Esophagus muscularis mucosa (tissue), 3 donors: Measurements from ENCODE around the gene ADSL.

Experiments used
- POLR2A ChIP-seq: fragments of 450-650 bp; IDR thresholded peaks from one replicate; pipeline ENCODE4 v1.6.1; 2017; ENCODE audit warnings: antibody characterized with exemption, moderate library complexity, mild to moderate bottlenecking, low read depth
- POLR2AphosphoS5 ChIP-seq, 2 donors: sonication (generic); formaldehyde crosslinking; IDR thresholded peaks; one replicate each; pipeline ENCODE4 v1.6.1; 2017; ENCODE audit warnings: antibody characterized with exemption in 2 of 2
- TF ChIP-seq, protein P1 (sequence below), 3 experiments: fragments of 200-600 bp in 2 of 3; fragments of 450-650 bp in 1 of 3; sonication (generic) in 2 of 3; IDR thresholded peaks; one replicate each; pipeline ENCODE4 v1.5.1; 2017 to 2019; ENCODE audit warnings: antibody characterized with exemption in 3 of 3, mild to moderate bottlenecking in 2 of 3, moderate library complexity in 1 of 3

DNA sequence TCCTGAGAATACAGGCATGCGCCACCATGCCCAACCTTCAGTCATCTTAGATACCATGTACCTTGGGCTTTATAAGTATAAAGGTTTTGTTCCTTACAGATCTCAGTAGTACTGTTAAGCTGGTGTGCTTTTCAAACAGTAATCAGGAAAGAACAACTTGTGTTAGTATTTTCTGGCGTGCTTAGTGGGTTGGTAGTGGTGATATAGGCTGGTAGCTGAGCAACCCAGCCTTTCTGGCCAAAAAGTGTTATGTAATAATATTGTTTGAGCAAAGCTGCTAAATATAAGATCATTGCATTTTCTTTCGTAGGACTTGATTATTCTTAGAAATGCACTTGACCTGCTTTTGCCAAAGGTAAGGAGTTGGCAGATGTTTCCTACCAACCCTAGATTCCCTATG, 6.5 kb downstream of the ADSL start:
- TF ChIP-seq, protein P1, sequence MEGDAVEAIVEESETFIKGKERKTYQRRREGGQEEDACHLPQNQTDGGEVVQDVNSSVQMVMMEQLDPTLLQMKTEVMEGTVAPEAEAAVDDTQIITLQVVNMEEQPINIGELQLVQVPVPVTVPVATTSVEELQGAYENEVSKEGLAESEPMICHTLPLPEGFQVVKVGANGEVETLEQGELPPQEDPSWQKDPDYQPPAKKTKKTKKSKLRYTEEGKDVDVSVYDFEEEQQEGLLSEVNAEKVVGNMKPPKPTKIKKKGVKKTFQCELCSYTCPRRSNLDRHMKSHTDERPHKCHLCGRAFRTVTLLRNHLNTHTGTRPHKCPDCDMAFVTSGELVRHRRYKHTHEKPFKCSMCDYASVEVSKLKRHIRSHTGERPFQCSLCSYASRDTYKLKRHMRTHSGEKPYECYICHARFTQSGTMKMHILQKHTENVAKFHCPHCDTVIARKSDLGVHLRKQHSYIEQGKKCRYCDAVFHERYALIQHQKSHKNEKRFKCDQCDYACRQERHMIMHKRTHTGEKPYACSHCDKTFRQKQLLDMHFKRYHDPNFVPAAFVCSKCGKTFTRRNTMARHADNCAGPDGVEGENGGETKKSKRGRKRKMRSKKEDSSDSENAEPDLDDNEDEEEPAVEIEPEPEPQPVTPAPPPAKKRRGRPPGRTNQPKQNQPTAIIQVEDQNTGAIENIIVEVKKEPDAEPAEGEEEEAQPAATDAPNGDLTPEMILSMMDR (IDR thresholded peaks at IDR 0.05): no peak
- no peak for TF ChIP-seq POLR2AphosphoS5 (IDR thresholded peaks at IDR 0.05)
- TF ChIP-seq POLR2A: no peak
